Fibroblast of pulmonary artery (primary cell): ENCODE results near the gene LRMDA.
A peak's percentile ranks its signal among the peaks of the same experiment; 100 is the strongest.

Source experiments
- DNase-seq: peaks from one replicate; pipeline ENCODE4 v3.0.0-alpha.2; 2010; ENCODE audit warnings: low read depth
- H3K4me3 ChIP-seq: replicated peaks from 2 replicates; pipeline ENCODE4 v1.5.1; 2011; ENCODE audit warnings: low read depth, mild to moderate bottlenecking, control low read depth, low read length, moderate library complexity
- CTCF ChIP-seq: IDR thresholded peaks from 2 replicates; pipeline ENCODE4 v1.5.1; 2011; ENCODE audit warnings: mild to moderate bottlenecking, control low read depth, low read length, inconsistent platforms; ENCODE audit errors: missing control alignments

Gene LRMDA

DNA sequence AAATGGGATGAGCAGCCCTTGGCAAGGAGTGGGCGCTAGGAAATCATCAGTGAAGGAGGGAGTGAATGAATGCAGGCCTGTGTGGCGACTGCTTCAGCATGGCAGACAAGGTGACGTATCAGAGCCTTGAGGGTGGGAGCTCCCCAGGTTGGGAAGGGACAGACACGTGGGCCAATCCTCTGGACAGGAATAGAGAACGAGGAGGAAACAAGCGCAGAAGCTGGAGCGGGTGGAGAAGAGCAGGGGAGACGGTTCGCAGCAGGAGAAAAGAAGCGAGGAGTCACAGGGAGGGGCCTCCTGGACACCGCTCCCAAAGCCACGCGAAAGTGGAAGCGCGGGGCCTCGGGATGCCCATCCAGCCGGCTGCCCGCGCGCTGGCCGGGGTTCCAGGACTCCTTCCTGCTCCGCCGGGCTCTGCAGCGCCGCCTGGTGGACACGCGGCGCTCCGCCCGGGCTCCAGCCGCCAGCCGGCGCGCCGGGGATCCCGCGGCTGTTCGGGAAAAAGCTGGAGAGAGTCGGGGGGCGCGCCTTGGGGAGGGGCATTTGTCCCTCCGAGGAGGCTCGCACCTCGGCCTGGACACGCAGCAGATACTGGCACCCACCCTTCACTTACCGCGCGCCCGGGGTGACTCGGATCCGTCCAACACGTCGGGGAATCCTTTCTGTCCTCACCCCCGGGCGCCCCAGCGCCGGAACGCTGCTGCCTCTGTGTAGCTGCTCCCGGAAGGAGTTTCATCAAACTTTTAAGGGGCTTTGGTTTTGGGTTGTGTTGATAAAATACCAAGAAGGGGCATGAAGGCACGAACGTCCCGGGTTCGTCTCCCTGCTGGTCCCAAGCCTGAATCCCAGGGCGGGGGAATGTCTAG lies 36.1 kb upstream of the LRMDA start:
- no peak for DNase-seq
- peak overlapping the region; percentile 14 for H3K4me3 ChIP-seq
- TF ChIP-seq CTCF = peak; percentile 25

DNA sequence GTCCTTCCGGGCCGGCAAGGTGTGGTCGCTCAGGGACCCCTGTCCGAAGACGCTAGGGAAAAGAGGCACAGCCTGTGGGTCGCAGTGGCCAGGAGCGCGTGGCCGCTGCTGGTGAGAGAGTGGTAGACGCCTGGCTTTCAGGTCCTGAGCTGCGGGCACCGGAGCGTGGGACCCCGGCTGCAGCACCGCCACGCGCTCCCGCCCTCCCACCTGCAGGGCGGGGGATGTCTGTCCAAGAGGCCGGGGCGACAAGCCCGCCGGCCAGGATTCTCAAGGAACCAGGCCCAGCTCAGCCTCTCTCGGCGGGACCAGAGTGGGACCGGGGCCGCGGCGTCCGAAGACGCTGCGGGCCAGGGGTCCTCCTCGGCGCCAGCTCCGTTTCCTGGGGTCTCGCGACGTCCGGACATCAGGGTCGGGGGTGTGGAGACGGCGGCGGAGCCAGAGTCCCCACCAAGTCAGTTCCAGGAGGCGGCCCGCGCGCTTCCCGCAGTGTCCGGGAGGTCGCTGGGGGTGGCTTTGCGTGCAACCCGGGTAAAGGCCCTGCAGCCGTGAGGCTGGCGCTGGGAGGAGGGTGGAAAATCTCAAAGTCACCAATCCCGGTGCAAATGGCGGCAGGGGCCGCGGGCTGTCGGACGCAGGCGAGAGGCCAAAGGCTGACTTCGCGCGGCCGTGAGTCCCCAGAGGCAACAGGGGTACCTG lies 35.3 kb upstream of the LRMDA start:
- no peak for DNase-seq
- TF ChIP-seq CTCF = no peak
- peak overlapping the region; percentile 96 for H3K4me3 ChIP-seq

DNA sequence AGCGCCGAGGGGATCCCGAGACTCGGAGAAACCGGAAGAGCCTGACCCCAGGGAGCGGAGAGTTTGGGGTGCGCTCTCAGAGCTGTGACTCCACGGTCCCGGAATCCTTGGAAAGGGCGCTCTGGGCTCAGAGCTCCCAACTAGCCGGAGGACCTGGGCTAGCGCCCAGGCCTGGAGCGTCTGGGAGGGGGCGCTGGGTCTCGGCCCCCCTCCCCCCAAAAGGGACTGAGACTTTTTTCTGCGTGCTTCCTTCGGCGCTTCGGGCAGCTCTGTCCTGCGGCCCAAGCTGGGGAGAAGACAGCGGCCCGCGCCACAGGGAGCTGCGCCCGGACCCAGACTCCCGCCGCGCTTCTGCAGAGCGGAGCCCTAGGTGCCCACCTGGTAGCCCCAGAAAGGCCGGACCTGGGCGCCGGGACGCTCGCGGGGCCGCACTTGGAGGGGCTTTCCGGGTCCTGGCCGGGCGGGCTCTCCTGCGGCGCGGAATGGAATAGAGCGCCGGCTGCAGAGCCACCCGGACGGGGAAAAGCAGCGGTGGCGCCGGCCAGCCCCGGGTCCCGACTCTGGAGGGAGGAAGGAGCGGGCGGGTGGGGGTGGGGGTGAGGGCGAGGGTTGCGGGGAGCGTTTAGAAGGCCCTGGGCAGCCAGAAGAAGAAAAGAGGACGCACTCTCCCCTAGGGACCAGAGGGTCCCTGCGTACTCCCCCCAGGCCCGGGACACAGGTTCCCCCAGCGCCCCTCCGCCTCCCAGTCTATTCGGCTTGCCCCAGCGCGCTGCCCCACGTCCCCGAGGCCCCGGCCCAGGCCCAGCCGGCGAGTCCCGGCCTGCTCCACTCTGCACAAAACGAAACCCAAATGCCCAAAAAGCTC lies 34.6 kb upstream of the LRMDA start:
- no peak for TF ChIP-seq CTCF
- peak overlapping the region; percentile 96 for H3K4me3 ChIP-seq
- no peak for DNase-seq

DNA sequence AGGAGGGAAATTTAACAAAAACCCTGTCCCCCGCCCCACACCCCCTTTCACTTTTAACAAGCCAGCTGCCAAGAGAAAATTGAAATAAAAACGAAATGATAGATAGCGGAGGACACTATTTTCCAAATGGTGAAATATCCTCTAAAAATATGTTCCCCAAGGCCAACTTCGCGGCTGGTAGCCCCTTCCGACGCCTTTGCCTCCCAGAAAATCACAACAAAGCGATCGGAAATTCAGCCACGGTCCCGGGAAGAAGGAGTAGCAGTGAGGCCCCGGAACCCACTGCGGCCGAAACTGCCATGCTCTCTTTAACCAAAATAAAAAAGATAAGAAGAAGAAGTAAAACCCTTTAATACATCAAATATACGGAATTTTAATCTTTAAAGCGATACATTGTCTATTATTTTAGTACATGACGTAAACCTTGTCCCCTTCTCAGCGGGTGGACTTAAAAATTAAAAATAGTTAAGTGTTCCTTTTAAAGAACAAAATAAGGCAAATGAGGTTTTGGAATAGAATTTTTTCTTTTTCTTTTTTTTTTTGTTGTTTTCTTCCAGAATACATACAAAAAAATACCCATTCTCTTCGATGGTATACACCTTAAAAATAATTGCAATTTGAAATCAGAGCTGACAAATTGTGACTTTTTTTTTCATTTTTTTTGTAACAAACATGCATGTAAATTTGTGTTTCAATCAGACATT lies 33.8 kb upstream of the LRMDA start:
- peak overlapping the region; percentile 96 for H3K4me3 ChIP-seq
- no peak for TF ChIP-seq CTCF
- DNase-seq = no peak

DNA sequence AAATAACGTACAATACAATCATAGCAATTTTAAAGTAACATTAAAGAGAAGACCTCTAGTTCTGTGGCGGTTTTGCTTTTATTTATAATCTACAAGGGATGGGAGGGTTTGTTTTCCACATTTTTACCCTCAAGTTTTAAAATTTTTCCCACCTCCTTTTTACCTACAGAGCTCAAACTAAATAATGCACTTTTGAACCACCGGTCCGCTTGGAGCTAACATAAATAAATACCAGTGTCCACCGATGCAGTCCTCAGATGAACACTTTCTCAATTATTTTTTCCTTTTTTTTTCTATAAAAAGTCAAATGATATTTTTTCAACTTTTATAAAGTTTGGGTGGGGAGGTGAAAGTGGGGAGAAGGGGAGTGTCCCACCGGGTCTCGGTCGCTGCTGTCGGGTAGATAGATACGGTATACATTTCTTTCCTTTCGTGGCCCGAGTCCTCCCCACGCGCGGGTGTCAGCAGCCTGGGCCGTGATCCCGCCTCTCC lies 33.2 kb upstream of the LRMDA start:
- DNase-seq = no peak
- TF ChIP-seq CTCF = no peak
- H3K4me3 ChIP-seq = peak overlapping the region; percentile 96
